WTC11 (cell line): ENCODE measurements around the gene CEP70. TPM values are rescaled to one million over a fixed set of nuclear protein-coding genes. Genes with fewer than 3 reads are reported as not detected.

Source experiments
- ATAC-seq: fragments of 200-7000 bp; cut with Tn5 transposase; 2 replicates; pipeline ENCODE4 v1.10.0; 2021; ENCODE audit warnings: mild to moderate bottlenecking, moderate library complexity
- Bru-seq: library from RNA; stranded (reverse); fragments of 400-500 nt; gene quantifications from one replicate; lab custom pipeline; 2021; lab: Mats Ljungman, UMichigan
- CTCF ChIA-PET: fragments of 300-600 bp; sonication (Branson Sonifier 250); formaldehyde crosslinking; loops from one replicate; lab custom pipeline; 2021; ENCODE audit warnings: antibody characterized with exemption; lab: Charles Lee
- POLR2A ChIA-PET: fragments of 350-600 bp; sonication (Branson Sonifier 250); formaldehyde crosslinking; loops from one replicate; lab custom pipeline; 2021; ENCODE audit warnings: antibody characterized with exemption; lab: Charles Lee
- DNase-seq: peaks from one replicate; pipeline ENCODE4 v3.0.0; 2021; ENCODE audit warnings: low spot score
- H3K27ac Mint-ChIP-seq: 2 replicates; pipeline ENCODE4 v1.8.0; 2021; ENCODE audit warnings: mixed read lengths
- H3K27me3 Mint-ChIP-seq: 2 replicates; pipeline ENCODE4 v1.8.0; 2021; ENCODE audit warnings: low read depth, mild to moderate bottlenecking, moderate library complexity, mixed read lengths
- H3K36me3 Mint-ChIP-seq: 2 replicates; pipeline ENCODE4 v1.8.0; 2021; ENCODE audit warnings: mixed read lengths
- H3K4me1 Mint-ChIP-seq: 2 replicates; pipeline ENCODE4 v1.8.0; 2022; ENCODE audit warnings: mixed read lengths
- H3K4me3 Mint-ChIP-seq: 2 replicates; pipeline ENCODE4 v1.8.0; 2021; ENCODE audit warnings: mild to moderate bottlenecking, moderate library complexity, mixed read lengths
- H3K9me3 Mint-ChIP-seq: 2 replicates; pipeline ENCODE4 v1.8.0; 2021; ENCODE audit warnings: mixed read lengths
- ATF1 ChIP-seq: sonication (generic); formaldehyde crosslinking; IDR thresholded peaks from 2 replicates; pipeline ENCODE4 v1.8.1; 2023; ENCODE audit warnings: mild to moderate bottlenecking, moderate library complexity, missing genetic modification reagents
- ATF6 ChIP-seq: sonication (generic); formaldehyde crosslinking; IDR thresholded peaks from 2 replicates; pipeline ENCODE4 v1.8.1; 2023; ENCODE audit warnings: mild to moderate bottlenecking, missing genetic modification reagents
- CDX4 ChIP-seq: fragments of 250-450 bp; sonication (Bioruptor Pico); IDR thresholded peaks from 2 replicates; pipeline ENCODE4 v1.9.0; 2021; ENCODE audit warnings: moderate library complexity, mild to moderate bottlenecking, inconsistent platforms, borderline replicate concordance
- CREM ChIP-seq: sonication (generic); formaldehyde crosslinking; IDR thresholded peaks from 2 replicates; pipeline ENCODE4 v1.8.1; 2022; ENCODE audit warnings: mild to moderate bottlenecking, missing genetic modification reagents, moderate library complexity
- FOXK1 ChIP-seq: sonication (generic); formaldehyde crosslinking; IDR thresholded peaks from 2 replicates; pipeline ENCODE4 v1.8.0; 2022; ENCODE audit warnings: mild to moderate bottlenecking, moderate library complexity, missing genetic modification reagents
- HMGXB4 ChIP-seq: sonication (generic); formaldehyde crosslinking; IDR thresholded peaks from 2 replicates; pipeline ENCODE4 v1.8.1; 2023; ENCODE audit warnings: mild to moderate bottlenecking, moderate library complexity, missing genetic modification reagents
- IRF2 ChIP-seq: sonication (generic); formaldehyde crosslinking; IDR thresholded peaks from 2 replicates; pipeline ENCODE4 v1.8.0; 2022; ENCODE audit warnings: low read depth, missing genetic modification reagents, borderline replicate concordance
- JUN ChIP-seq: sonication (generic); formaldehyde crosslinking; IDR thresholded peaks from 2 replicates; pipeline ENCODE4 v1.8.0; 2023; ENCODE audit warnings: mild to moderate bottlenecking, missing genetic modification reagents
- MXD4 ChIP-seq: fragments of 250-450 bp; sonication (Bioruptor Pico); IDR thresholded peaks from 2 replicates; pipeline ENCODE4 v1.8.0; 2021; ENCODE audit warnings: mild to moderate bottlenecking, moderate library complexity, borderline replicate concordance
- NFE2L1 ChIP-seq: sonication (generic); formaldehyde crosslinking; IDR thresholded peaks from 2 replicates; pipeline ENCODE4 v1.8.1; 2023; ENCODE audit warnings: missing genetic modification reagents
- NFYB ChIP-seq: sonication (generic); formaldehyde crosslinking; conservative IDR thresholded peaks from 2 replicates; pipeline ENCODE4 v1.8.0; 2022; ENCODE audit warnings: low read depth, missing genetic modification reagents
- NR2C2 ChIP-seq: sonication (generic); formaldehyde crosslinking; IDR thresholded peaks from 2 replicates; pipeline ENCODE4 v1.8.0; 2022; ENCODE audit warnings: mild to moderate bottlenecking, missing genetic modification reagents
- NR3C1 ChIP-seq: sonication (generic); formaldehyde crosslinking; conservative IDR thresholded peaks from 2 replicates; pipeline ENCODE4 v1.8.1; 2023; ENCODE audit warnings: low read depth, mild to moderate bottlenecking, missing genetic modification reagents
- RORB ChIP-seq: fragments of 250-450 bp; sonication (Bioruptor Pico); IDR thresholded peaks from 2 replicates; pipeline ENCODE4 v1.9.0; 2021; ENCODE audit warnings: mild to moderate bottlenecking
- SMAD4 ChIP-seq: sonication (generic); formaldehyde crosslinking; IDR thresholded peaks from 2 replicates; pipeline ENCODE4 v1.8.0; 2022; ENCODE audit warnings: mild to moderate bottlenecking, missing genetic modification reagents
- TCF7 ChIP-seq: sonication (generic); formaldehyde crosslinking; IDR thresholded peaks from 2 replicates; pipeline ENCODE4 v1.8.0; 2022; ENCODE audit warnings: mild to moderate bottlenecking, low read depth, missing genetic modification reagents, moderate library complexity
- TEAD1 ChIP-seq: sonication (generic); formaldehyde crosslinking; IDR thresholded peaks from 2 replicates; pipeline ENCODE4 v1.8.0; 2022; ENCODE audit warnings: mild to moderate bottlenecking, missing genetic modification reagents
- ZNF121 ChIP-seq: sonication (generic); formaldehyde crosslinking; IDR thresholded peaks from 2 replicates; pipeline ENCODE4 v1.8.0; 2023; ENCODE audit warnings: missing genetic modification reagents
- ZNF138 ChIP-seq: sonication (generic); formaldehyde crosslinking; conservative IDR thresholded peaks from 2 replicates; pipeline ENCODE4 v1.8.1; 2022; ENCODE audit warnings: mild to moderate bottlenecking, moderate library complexity, missing genetic modification reagents
- ZNF232 ChIP-seq: sonication (generic); formaldehyde crosslinking; IDR thresholded peaks from 2 replicates; pipeline ENCODE4 v1.8.0; 2022; ENCODE audit warnings: mild to moderate bottlenecking, missing genetic modification reagents
- long read RNA-seq, 3 experiments: library from RNA in 1 of 3; library from capped mRNA in 1 of 3; library from polyadenylated mRNA in 1 of 3; unstranded in 2 of 3; stranded (forward) in 1 of 3; transcript quantifications; one replicate each; pipeline ENCODE4 v2.0.0, GENCODE V29; 2021
- total RNA-seq: library from RNA; stranded (reverse); gene quantifications from 3 replicates; pipeline ENCODE4 v1.2.3, GENCODE V29; 2021
- TF ChIP-seq, protein P1 (sequence below): sonication (generic); formaldehyde crosslinking; conservative IDR thresholded peaks from 2 replicates; pipeline ENCODE4 v1.8.1; 2023; ENCODE audit warnings: mild to moderate bottlenecking, low read depth, missing genetic modification reagents, moderate library complexity
- TF ChIP-seq, protein P2 (sequence below): sonication (generic); formaldehyde crosslinking; IDR thresholded peaks from 2 replicates; pipeline ENCODE4 v1.8.0; 2022; ENCODE audit warnings: mild to moderate bottlenecking, missing genetic modification reagents

Gene CEP70
- total RNA-seq = 27.2 to 34.8 TPM (median 33.5 TPM) in 3 replicates
- Bru-seq, nascent RNA = percentile 69 among the genes with signal in this experiment
- long read RNA-seq, experiment 1, transcript CEP70-211 (18 exons, 1,993 nt) = major isoform, 36 of 147 reads
- long read RNA-seq, experiment 1, transcript CEP70-201 (18 exons, 2,732 nt) = minor isoform, 20 of 147 reads
- long read RNA-seq, experiment 1, partial matches to known transcripts = 44 of 147 reads
- long read RNA-seq, experiment 1, other reads (novel, unspliced or antisense) = 40 of 147 reads
- long read RNA-seq, experiment 2, partial matches to known transcripts = 25 of 48 reads
- long read RNA-seq, experiment 2, other reads (novel, unspliced or antisense) = 13 of 48 reads
- long read RNA-seq, experiment 3, transcript CEP70-211 (18 exons, 1,993 nt) = major isoform, 9 of 42 reads
- long read RNA-seq, experiment 3, transcript CEP70-201 (18 exons, 2,732 nt) = major isoform, 9 of 42 reads
- long read RNA-seq, experiment 3, partial matches to known transcripts = 11 of 42 reads
- long read RNA-seq, experiment 3, other reads (novel, unspliced or antisense) = 12 of 42 reads

DNA sequence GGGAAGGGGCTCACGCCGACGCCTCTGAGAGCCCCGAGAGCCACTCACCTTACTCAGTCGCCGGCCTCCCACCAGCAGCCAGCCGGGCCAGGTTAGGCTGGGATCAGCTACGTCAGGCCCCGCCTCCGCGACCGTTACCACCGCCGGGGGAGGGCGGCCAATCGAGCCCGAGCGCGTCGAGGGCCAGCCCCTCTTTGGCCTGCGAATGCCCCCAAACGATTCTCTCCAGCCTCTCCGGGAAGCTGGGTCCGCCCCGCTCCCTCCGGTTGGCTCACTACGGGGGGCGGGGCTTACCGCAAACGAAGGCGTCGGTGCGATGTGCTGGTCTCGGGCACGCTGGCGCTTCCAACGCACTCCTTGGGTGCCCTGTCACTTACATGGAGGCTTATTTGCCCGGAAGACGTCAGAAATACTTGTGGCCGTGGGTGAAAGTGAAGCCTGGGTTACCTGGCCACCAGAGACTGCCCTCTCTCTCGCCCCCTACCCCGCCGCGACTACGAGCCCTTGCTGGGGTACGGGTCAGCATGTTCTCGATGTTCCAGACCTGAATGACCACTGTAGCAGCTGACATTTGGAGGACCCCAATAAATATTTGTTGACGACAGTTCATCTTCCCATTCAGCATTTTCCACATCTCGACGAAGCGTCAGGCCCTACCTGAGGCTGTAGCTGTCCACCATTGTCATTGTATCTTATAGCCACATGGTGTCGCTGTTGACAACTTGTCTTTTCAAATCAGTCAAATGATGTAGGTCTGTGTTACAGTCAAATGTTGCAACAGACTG is at the start of gene CEP70:
Gene CEP70 (minus strand): TSS at position 111 of the 785 bp plus-strand sequence. CDS start 21,333 bp downstream, outside the sequence.
- Mint-ChIP-seq H3K27ac (peak within 1 kb of the TSS; percentile 95), H3K9me3 (peaks cover 16% of the 10 kb centered on the region), H3K36me3 (peaks cover 7% of the 10 kb centered on the region), H3K4me3 (peak within 1 kb of the TSS; percentile 96), H3K27me3 (no peaks in the 10 kb centered on the region), H3K4me1 (peaks cover 21% of the 10 kb centered on the region)
- peak; percentile 93 for ATAC-seq
- ChIA-PET CTCF (interaction anchor here (0.6 to 3.4 kb wide), 40 partner anchors 9 to 385 kb away, joined by 3 to 108 read pairs (median 4); partner anchors contain the start of genes ESYT3 and FAIM), POLR2A (interaction anchor here (0.5 to 2.0 kb wide), 10 partner anchors 9 to 341 kb away, joined by 3 to 13 read pairs (median 4); partner anchors contain the start of gene FAIM)
- peak; percentile 95 for DNase-seq
- TF ChIP-seq SMAD4 (CRISPR knock-in tag) (no peak), NFYB (peak; percentile 74), JUN (CRISPR knock-in tag) (peak; percentile 29; the same call in 1 of the 2 replicates), NR2C2 (no peak), NR3C1 (no peak), TCF7 (CRISPR knock-in tag) (no peak), ZNF232 (CRISPR knock-in tag) (peak; percentile 91; the same call in 1 of the 2 replicates), IRF2 (CRISPR knock-in tag) (no peak), MXD4 (CRISPR knock-in tag) (no peak), RORB (CRISPR knock-in tag) (no peak), TEAD1 (no peak), FOXK1 (CRISPR knock-in tag) (peak; percentile 54), HMGXB4 (CRISPR knock-in tag) (peak; percentile 47; the same call in 1 of the 2 replicates), CREM (CRISPR knock-in tag) (peak; percentile 88), ZNF138 (CRISPR knock-in tag) (no peak), NFE2L1 (peak; percentile 86; the same call in 1 of the 2 replicates), ATF1 (0 out of 2 replicates have a peak, but pooled peaks have one; percentile 9), ATF6 (CRISPR knock-in tag) (no peak), ZNF121 (CRISPR knock-in tag) (peak; percentile 100), CDX4 (CRISPR knock-in tag) (no peak)
- TF ChIP-seq, protein P1, sequence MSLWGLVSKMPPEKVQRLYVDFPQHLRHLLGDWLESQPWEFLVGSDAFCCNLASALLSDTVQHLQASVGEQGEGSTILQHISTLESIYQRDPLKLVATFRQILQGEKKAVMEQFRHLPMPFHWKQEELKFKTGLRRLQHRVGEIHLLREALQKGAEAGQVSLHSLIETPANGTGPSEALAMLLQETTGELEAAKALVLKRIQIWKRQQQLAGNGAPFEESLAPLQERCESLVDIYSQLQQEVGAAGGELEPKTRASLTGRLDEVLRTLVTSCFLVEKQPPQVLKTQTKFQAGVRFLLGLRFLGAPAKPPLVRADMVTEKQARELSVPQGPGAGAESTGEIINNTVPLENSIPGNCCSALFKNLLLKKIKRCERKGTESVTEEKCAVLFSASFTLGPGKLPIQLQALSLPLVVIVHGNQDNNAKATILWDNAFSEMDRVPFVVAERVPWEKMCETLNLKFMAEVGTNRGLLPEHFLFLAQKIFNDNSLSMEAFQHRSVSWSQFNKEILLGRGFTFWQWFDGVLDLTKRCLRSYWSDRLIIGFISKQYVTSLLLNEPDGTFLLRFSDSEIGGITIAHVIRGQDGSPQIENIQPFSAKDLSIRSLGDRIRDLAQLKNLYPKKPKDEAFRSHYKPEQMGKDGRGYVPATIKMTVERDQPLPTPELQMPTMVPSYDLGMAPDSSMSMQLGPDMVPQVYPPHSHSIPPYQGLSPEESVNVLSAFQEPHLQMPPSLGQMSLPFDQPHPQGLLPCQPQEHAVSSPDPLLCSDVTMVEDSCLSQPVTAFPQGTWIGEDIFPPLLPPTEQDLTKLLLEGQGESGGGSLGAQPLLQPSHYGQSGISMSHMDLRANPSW = no peak
- TF ChIP-seq, protein P2, sequence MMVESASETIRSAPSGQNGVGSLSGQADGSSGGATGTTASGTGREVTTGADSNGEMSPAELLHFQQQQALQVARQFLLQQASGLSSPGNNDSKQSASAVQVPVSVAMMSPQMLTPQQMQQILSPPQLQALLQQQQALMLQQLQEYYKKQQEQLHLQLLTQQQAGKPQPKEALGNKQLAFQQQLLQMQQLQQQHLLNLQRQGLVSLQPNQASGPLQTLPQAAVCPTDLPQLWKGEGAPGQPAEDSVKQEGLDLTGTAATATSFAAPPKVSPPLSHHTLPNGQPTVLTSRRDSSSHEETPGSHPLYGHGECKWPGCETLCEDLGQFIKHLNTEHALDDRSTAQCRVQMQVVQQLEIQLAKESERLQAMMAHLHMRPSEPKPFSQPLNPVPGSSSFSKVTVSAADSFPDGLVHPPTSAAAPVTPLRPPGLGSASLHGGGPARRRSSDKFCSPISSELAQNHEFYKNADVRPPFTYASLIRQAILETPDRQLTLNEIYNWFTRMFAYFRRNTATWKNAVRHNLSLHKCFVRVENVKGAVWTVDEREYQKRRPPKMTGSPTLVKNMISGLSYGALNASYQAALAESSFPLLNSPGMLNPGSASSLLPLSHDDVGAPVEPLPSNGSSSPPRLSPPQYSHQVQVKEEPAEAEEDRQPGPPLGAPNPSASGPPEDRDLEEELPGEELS = peak; percentile 94; the same call in 1 of the 2 replicates
